HAP-1 (cell line): ENCODE measurements around the gene OR4E2.
A peak's percentile ranks its signal among the peaks of the same experiment; 100 is the strongest.

ENCODE experiments used
- DNase-seq, 2 experiments: peaks; one replicate each; pipeline ENCODE4 v3.0.0-alpha.2; 2016 to 2020; ENCODE audit warnings: low spot score in 2 of 2
- H3K27me3 ChIP-seq: fragments of 250-450 bp; sonication (Bioruptor Pico); 2 replicates; pipeline ENCODE4 v1.5.1; 2020; ENCODE audit warnings: low read depth, mild to moderate bottlenecking, moderate library complexity
- H3K36me3 ChIP-seq: fragments of 250-450 bp; sonication (Bioruptor Pico); replicated peaks from 2 replicates; pipeline ENCODE4 v1.5.1; 2020; ENCODE audit warnings: mild to moderate bottlenecking
- H3K4me1 ChIP-seq: fragments of 250-450 bp; sonication (Bioruptor Pico); 2 replicates; pipeline ENCODE4 v1.5.1; 2020; ENCODE audit warnings: mild to moderate bottlenecking
- H3K4me3 ChIP-seq: fragments of 250-450 bp; sonication (Bioruptor Pico); 2 replicates; pipeline ENCODE4 v1.5.1; 2020; ENCODE audit warnings: mild to moderate bottlenecking, moderate library complexity
- H3K9me3 ChIP-seq: fragments of 250-450 bp; sonication (Bioruptor Pico); 2 replicates; pipeline ENCODE4 v1.5.1; 2020; ENCODE audit warnings: mild to moderate bottlenecking, moderate library complexity
- in situ Hi-C: fragments of 300-500 bp; cut with MboI; formaldehyde crosslinking; loops from 3 replicates; pipeline ENCODE4 v1.14.3; 2020; ENCODE audit warnings: low sequenced_read_pairs, inconsistent platforms, mixed read lengths

Gene OR4E2

DNA sequence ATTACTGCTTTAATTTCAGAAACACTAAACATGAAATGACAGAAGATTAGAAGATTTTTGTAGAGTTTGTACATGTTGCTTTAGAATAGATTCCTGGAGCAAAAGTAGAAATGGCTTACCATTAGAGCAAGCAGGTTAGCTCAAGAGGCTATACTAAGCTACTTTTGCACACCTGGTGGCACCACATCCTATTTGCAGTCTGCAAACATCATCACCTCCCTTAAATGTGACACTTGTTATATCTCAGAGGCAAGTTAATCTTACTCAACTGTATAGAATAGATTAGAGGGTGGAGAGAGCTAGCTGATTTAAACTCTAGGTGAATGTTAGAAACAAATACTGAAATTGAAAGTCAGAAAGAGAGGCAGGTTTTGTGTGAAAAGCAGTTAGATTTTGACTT lies 50.7 kb downstream of the OR4E2 start:
- Histone ChIP-seq H3K27me3 (no peaks in the 10 kb centered on the region), H3K36me3 (no peaks in the 10 kb centered on the region), H3K4me1 (no peaks in the 10 kb centered on the region), H3K9me3 (no peaks in the 10 kb centered on the region), H3K4me3 (no peak overlapping the region)
- in situ Hi-C loops: no loop called here
- DNase-seq: no peak

DNA sequence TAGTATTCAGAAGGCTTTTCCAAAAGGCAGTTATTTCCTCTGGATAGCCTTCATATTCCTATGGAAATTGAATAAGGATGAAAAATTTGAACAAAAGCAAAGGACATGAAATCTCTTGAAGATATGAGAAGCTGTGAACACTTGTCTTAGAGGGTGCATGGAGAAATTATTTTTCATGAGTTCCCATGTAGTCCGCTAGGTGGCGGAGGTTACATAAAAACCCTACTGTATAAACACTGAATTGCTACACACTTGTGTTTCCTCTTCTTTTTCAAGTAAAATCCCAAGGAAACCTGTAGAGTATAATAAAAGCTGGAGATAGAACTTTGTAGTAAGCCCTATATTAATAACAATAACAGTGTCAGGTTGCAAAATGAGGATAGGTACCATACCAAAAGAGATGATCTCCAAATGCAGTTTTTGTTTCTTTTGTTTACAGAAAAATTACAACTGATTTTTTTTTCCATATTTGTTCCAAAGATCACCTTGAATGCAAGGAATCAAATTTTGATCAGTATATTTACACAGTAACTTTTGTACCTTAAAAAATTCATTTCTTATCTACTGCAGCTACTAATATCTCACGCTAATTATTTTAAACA lies 57.8 kb downstream of the OR4E2 start:
- peak; percentile 43 to 55 for DNase-seq
- H3K27me3 ChIP-seq: no peaks in the 10 kb centered on the region; the same call in 1 of the 2 replicates
- in situ Hi-C loops: no loop called here
- H3K4me1 ChIP-seq: no peaks in the 10 kb centered on the region
- no peak overlapping the region for H3K4me3 ChIP-seq
- H3K9me3 ChIP-seq: no peaks in the 10 kb centered on the region
- no peaks in the 10 kb centered on the region for H3K36me3 ChIP-seq

DNA sequence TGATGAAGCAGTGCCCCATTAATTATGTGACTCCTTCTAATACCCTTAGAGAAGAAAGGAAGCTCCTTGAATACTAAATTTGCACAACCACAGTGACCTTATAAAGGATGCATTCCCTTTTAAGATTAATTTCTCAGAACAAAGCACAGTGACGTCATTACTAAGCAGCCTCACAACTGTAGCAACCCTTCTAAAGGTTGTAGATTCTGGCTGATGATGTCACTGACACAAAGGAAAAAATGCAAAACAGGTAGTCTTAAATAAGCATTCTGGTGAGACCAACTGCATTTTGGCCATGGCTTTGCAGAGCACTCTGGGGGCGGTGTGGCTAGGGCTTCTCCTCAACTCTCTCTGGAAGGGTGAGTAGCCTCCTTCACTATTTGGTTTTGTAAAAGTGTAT lies 58.4 kb downstream of the OR4E2 start:
- Histone ChIP-seq H3K4me1 (no peaks in the 10 kb centered on the region), H3K27me3 (no peaks in the 10 kb centered on the region; the same call in 1 of the 2 replicates), H3K36me3 (no peaks in the 10 kb centered on the region), H3K4me3 (no peak overlapping the region), H3K9me3 (no peaks in the 10 kb centered on the region)
- DNase-seq: no peak
- in situ Hi-C loops: no loop called here

DNA sequence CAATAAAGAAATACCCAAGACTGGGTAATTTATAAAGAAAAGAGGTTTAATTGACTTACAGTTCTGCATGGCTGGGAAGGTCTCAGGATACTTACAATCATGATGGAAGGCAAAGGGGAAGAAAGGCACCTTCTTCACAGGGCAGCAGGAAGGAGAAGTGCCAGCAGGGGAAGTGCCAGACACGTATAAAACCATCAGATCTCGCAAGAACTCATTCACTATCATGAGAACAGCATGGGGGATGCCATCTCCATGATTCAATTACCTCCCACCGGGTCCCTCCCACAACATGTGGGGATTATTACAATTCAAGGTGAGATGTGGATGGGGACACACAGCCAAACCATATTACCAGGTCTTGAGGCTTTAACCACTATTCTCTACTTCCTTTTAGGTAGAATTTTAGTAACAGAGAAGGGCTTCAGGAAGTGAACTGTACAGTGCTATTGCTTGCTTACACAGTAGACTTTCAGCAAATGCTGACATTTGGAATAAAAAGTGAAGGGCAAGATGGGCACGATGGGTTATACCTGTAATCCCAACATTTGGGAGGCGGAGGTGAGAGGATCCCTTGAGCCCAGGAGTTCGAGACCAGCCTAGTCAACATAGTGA lies 60.8 kb downstream of the OR4E2 start:
- H3K36me3 ChIP-seq: no peaks in the 10 kb centered on the region
- no peaks in the 10 kb centered on the region for H3K4me1 ChIP-seq
- H3K27me3 ChIP-seq: peaks cover 13% of the 10 kb centered on the region
- no peak overlapping the region for H3K4me3 ChIP-seq
- no peaks in the 10 kb centered on the region for H3K9me3 ChIP-seq
- no peak for DNase-seq
- in situ Hi-C loops: no loop called here
